GM20000 (cell line): ENCODE measurements around the gene LMTK3.

Experiments
- DNase-seq: peaks from one replicate; pipeline ENCODE4 v3.0.0; 2012; ENCODE audit warnings: low spot score
- TF ChIP-seq, protein P1 (sequence below): IDR thresholded peaks from 2 replicates; pipeline ENCODE4 v1.5.1; 2012; ENCODE audit warnings: mild to moderate bottlenecking, control low read depth; ENCODE audit errors: extremely low read depth, missing control alignments

Gene LMTK3

GRCh38 chr19:48554385-48555091 lies 42.9 kb upstream of the LMTK3 start:
- TF ChIP-seq, protein P1, sequence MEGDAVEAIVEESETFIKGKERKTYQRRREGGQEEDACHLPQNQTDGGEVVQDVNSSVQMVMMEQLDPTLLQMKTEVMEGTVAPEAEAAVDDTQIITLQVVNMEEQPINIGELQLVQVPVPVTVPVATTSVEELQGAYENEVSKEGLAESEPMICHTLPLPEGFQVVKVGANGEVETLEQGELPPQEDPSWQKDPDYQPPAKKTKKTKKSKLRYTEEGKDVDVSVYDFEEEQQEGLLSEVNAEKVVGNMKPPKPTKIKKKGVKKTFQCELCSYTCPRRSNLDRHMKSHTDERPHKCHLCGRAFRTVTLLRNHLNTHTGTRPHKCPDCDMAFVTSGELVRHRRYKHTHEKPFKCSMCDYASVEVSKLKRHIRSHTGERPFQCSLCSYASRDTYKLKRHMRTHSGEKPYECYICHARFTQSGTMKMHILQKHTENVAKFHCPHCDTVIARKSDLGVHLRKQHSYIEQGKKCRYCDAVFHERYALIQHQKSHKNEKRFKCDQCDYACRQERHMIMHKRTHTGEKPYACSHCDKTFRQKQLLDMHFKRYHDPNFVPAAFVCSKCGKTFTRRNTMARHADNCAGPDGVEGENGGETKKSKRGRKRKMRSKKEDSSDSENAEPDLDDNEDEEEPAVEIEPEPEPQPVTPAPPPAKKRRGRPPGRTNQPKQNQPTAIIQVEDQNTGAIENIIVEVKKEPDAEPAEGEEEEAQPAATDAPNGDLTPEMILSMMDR, result no peak
- no peak for DNase-seq

DNA sequence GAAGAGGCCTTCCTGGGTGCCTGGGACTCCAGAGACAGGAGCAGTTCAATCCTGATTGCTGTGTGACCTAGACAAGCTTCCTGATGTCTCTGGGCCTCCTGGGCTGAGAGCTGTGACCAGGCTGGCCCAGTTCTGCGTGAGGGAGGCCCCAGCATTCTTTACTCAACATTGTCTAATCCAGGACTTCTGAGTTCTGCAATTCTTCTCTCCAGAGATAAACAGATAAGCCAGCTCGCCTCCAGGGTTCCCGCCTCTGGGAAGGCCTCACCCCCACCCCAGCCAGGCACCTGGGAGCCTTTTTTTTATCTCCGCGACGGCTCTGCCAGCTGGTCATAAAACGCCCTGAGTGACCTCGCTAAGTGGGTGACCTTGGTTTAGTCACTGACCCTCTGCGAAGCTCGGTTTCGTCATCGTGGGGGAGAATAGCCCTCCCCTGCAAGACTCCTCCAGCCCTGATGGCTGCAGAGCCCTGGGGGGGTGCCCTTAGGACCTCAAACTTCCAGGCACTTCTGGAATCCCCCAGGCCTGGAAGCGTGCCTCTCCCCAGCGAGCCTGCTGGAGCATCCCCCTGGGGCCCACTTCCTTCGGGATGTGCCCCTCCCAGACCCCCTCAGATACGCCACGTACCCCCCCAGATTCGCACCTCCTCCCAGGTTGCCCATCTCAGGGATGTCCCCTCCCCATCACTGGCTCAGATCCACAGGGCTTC lies 42.2 kb upstream of the LMTK3 start:
- TF ChIP-seq, protein P1, result no peak
- DNase-seq, result no peak

DNA sequence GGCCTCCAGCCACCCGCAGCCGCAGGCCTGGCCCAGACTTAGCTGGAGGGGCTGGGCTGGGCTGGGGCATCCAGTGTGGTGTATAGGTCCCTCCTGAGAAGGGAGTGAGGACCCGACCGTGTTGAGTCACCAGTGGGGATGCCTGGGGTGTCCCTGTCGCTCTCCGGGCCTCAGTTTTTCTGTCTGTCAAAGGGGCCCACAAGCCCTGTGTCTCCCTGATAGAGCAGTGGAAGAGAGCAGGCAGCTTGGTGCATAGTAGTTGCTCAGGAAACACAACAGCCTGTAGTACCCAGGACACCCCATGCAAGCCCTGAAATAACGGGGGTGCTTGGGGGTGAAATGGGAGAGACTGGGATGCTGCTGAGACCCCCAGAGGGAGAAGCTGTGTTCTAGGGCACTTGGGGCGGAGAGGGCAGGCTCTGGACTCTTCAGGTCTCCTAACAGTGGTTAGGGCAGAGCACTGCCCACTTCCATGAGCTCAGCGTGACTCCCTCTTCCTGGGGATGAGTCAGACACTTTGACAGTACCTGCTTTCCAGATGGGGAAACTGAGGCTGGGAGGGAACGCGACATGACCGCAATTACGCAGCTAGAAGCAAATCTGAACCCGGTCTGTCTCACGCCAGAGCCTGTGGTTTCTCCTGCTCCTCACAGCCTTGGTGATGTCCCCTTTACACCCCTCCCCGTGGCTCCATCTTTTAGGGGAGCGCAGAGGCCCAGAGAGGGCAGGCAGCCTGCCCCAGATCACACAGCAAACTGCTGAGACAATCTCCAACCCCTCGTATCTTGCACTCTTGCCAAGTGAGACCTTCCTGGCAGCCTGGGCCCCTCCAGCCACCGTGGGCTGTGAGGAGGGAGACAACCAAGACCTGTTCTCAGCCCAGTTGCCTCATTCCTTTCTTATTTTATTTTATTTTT lies 41.0 kb upstream of the LMTK3 start:
- DNase-seq, result no peak
- TF ChIP-seq, protein P1, result no peak

DNA sequence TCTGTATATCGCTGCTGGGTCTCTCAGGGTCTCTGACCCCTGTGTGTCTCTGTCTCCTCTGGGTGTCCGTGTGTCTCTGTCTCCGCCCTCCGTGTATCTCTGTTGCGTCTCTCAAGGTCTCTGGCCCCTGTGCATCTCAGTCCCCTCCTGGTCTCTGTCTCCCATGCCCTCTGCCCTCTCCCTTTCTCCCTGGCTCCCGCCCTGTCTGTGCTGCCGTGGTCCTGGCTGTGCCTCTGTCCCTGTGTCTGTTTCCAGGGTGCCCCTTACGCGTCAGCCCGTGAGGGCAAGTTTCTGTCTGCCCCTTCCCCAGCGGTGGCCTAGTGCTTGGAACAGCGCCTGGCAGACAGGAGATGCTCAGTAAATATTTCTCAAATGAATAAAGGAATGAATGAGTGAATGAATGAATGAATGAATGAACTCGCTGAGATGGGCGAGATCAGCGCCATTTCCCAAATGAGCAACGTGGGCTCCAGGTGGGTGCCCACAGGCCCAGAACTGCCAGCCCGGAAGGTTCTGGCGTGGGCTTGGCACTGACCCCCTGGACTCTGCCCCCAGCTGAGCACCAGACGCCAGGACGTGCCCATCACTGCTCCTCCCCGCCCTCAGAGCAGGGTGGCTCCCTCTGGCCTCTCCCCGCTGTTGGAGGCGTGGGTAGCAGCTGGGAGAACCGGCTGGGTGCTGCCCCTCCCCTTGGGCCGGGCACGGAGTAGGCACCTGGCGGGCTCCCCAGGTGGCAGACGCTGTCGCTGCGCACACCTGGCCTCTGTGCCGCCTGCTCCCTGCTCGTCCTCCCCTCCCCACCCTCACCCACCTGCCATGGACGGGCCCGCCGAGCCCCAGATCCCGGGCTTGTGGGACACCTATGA lies 40.0 kb upstream of the LMTK3 start, which contains the start of gene SULT2B1:
TSS of gene SULT2B1 (plus strand) at position 736 of the 866 bp plus-strand sequence. CDS start at position 817, 81 bp downstream.
- TF ChIP-seq, protein P1, result no peak

DNA sequence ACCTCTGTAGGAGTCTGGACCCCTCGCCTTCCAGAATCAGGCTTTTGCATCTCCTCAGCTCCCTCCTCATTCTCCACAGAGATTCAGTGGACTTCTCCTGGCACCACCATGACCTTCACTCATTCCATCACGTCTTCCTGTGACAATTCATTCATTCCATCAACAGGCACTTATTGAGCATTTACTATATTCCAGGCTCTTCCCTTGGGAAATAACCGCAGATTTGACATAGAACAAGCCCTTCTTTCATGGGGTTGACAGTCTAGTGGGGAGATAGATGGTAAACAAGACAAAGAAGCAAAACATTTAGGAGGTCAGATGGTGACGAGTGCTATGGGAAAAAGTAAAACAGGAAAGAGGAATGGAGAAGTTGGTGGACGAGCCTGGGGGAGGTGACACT lies 37.7 kb upstream of the LMTK3 start:
- TF ChIP-seq, protein P1, result no peak
- no peak for DNase-seq

More for the DNA sequence above, 40.0 kb upstream of the LMTK3 start, which contains the start of gene SULT2B1:
- DNase-seq, result no peak

GRCh38 chr19:48548253-48548911 lies 36.7 kb upstream of the LMTK3 start:
- DNase-seq, result no peak
- TF ChIP-seq, protein P1, result no peak
